K562 (cell line): ENCODE data around the gene TMEM222. TPM values are rescaled to one million over a fixed set of nuclear protein-coding genes. Genes with fewer than 3 reads are reported as not detected.

Source experiments
- AFF1 ChIP-seq, 2 experiments: fragments of 450-650 bp; IDR thresholded peaks; 2 replicates each; pipeline ENCODE4 v1.6.1; 2018; ENCODE audit warnings: mild to moderate bottlenecking in 2 of 2, low read depth in 1 of 2; ENCODE audit not compliant: partially characterized antibody in 2 of 2
- CEBPG ChIP-seq, 3 experiments: fragments of 200-800 bp in 1 of 3; sonication (Bioruptor generic) in 1 of 3; sonication (generic) in 1 of 3; formaldehyde crosslinking in 1 of 3; IDR thresholded peaks in 2 of 3; conservative IDR thresholded peaks in 1 of 3; 2 replicates each; pipeline versions ENCODE4 v1.6.1 to v1.8.0; 2016 to 2022; ENCODE audit warnings: missing compliant biosample characterization in 2 of 3, missing genetic modification characterization in 2 of 3, mild to moderate bottlenecking in 1 of 3, missing genetic modification reagents in 1 of 3
- CREB1 ChIP-seq, 2 experiments: sonication (generic) in 1 of 2; formaldehyde crosslinking in 1 of 2; IDR thresholded peaks; 2 replicates each; pipeline versions ENCODE4 v1.6.1 to v1.8.0; 2012 to 2022; ENCODE audit warnings: inconsistent platforms in 1 of 2, mild to moderate bottlenecking in 1 of 2, missing genetic modification reagents in 1 of 2, moderate library complexity in 1 of 2
- DACH1 ChIP-seq: fragments of 450-650 bp; IDR thresholded peaks from 2 replicates; pipeline ENCODE4 v1.6.1; 2018; ENCODE audit not compliant: partially characterized antibody
- ERF ChIP-seq: fragments of 450-650 bp; formaldehyde crosslinking; IDR thresholded peaks from 2 replicates; pipeline ENCODE4 v1.4.0; 2020; ENCODE audit warnings: mild to moderate bottlenecking, mixed read lengths
- ID3 ChIP-seq, 2 experiments: fragments of 250-450 bp in 1 of 2; fragments of 450-650 bp in 1 of 2; sonication (Bioruptor Pico) in 1 of 2; IDR thresholded peaks; 2 replicates each; pipeline versions ENCODE4 v1.6.1 to v1.8.0; 2016 to 2021; ENCODE audit warnings: mild to moderate bottlenecking in 2 of 2, moderate library complexity in 2 of 2, missing compliant biosample characterization in 1 of 2, missing genetic modification characterization in 1 of 2
- MTA3 ChIP-seq: fragments of 450-650 bp; formaldehyde crosslinking; IDR thresholded peaks from 2 replicates; pipeline ENCODE4 v1.6.1; 2017; ENCODE audit warnings: mild to moderate bottlenecking, borderline replicate concordance
- SFPQ ChIP-seq: fragments of 200-400 bp; formaldehyde crosslinking; IDR thresholded peaks from 2 replicates; pipeline ENCODE4 v1.6.1; 2017; ENCODE audit warnings: mild to moderate bottlenecking, low read depth, low read length, moderate library complexity
- ZNF184 ChIP-seq: sonication (generic); formaldehyde crosslinking; IDR thresholded peaks from 2 replicates; pipeline ENCODE4 v1.5.0; 2020; ENCODE audit warnings: missing genetic modification reagents
- ZNF274 ChIP-seq: IDR thresholded peaks from 2 replicates; pipeline ENCODE4 v1.6.1; 2011; ENCODE audit warnings: low read depth, mild to moderate bottlenecking, low read length, moderate library complexity, borderline replicate concordance
- ZNF551 ChIP-seq: fragments of 250-450 bp; sonication (Bioruptor Pico); IDR thresholded peaks from 2 replicates; pipeline ENCODE4 v1.5.0; 2021; ENCODE audit warnings: mild to moderate bottlenecking, moderate library complexity
- polyA plus RNA-seq, 8 experiments: library from polyadenylated mRNA; depleted of rRNA in 4 of 8; stranded (reverse) in 5 of 8; unstranded in 3 of 8; fragments of >200 nt; fragmentation: Nextera tagmentation in 2 of 8; fragmentation: Illumina TruSeq in 1 of 8; extraction: Ambion mirVana in 2 of 8; extraction: Trizol in 1 of 8; gene quantifications; 2 replicates each; pipeline versions ENCODE4 v1.2.1 to v1.2.3, GENCODE V29; 2011 to 2014; ENCODE audit warnings: inconsistent platforms in 1 of 8, missing spikeins in 1 of 8
- total RNA-seq, 7 experiments: library from RNA; depleted of rRNA in 6 of 7; stranded (reverse); fragments of >200 nt in 6 of 7; fragmentation: Illumina TruSeq in 2 of 7; extraction: Trizol in 2 of 7; gene quantifications; 2 replicates each; pipeline versions ENCODE4 v1.2.1 to v1.2.3, GENCODE V29; 2011 to 2021; ENCODE audit warnings: low replicate concordance in 1 of 7
- TF ChIP-seq, protein P1 (sequence below): sonication (generic); formaldehyde crosslinking; IDR thresholded peaks from 2 replicates; pipeline ENCODE4 v1.8.1; 2023; ENCODE audit warnings: mild to moderate bottlenecking, missing genetic modification reagents
- TF ChIP-seq, protein P2 (sequence below), 3 experiments: fragments of 200-800 bp in 1 of 3; sonication (Bioruptor generic) in 1 of 3; sonication (generic) in 1 of 3; formaldehyde crosslinking in 1 of 3; IDR thresholded peaks; 2 replicates each; pipeline versions ENCODE4 v1.6.1 to v1.8.0; 2016 to 2022; ENCODE audit warnings: mild to moderate bottlenecking in 2 of 3, missing compliant biosample characterization in 2 of 3, missing genetic modification characterization in 2 of 3, missing genetic modification reagents in 1 of 3

TMEM222 gene
- total and polyA plus RNA-seq, 9 of the 15 experiments (the other 6 are each of a cell fraction or from before 2014, with no cell fraction given): 6.9 to 48.0 (median 32.8) TPM

GRCh38 chr1:27342778-27343638 is 21.0 kb downstream of the TMEM222 start (continued):
- TF ChIP-seq, protein P1, sequence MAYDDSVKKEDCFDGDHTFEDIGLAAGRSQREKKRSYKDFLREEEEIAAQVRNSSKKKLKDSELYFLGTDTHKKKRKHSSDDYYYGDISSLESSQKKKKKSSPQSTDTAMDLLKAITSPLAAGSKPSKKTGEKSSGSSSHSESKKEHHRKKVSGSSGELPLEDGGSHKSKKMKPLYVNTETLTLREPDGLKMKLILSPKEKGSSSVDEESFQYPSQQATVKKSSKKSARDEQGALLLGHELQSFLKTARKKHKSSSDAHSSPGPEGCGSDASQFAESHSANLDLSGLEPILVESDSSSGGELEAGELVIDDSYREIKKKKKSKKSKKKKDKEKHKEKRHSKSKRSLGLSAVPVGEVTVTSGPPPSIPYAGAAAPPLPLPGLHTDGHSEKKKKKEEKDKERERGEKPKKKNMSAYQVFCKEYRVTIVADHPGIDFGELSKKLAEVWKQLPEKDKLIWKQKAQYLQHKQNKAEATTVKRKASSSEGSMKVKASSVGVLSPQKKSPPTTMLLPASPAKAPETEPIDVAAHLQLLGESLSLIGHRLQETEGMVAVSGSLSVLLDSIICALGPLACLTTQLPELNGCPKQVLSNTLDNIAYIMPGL (CRISPR knock-in tag): no peak
- TF ChIP-seq ZNF551 (CRISPR knock-in tag): no peak
- peak; percentile 62 for TF ChIP-seq CEBPG (CRISPR knock-in tag; IDR thresholded peaks at IDR 0.05)
- TF ChIP-seq CEBPG (tag; conservative IDR thresholded peaks at IDR 0.05 in 1 of 2, IDR thresholded peaks at IDR 0.05 in 1 of 2): no peak
- no peak for TF ChIP-seq ZNF184 (CRISPR knock-in tag)
- TF ChIP-seq SFPQ: no peak
- TF ChIP-seq ERF (CRISPR knock-in tag): no peak; the same call in 1 of the 2 replicates
- no peak for TF ChIP-seq ID3 (CRISPR knock-in tag; IDR thresholded peaks at IDR 0.05)
- no peak for TF ChIP-seq ID3 (tag; IDR thresholded peaks at IDR 0.05)
- TF ChIP-seq ZNF274: no peak
- TF ChIP-seq CREB1 (IDR thresholded peaks at IDR 0.05): no peak
- no peak; the same call in 1 of the 2 replicates for TF ChIP-seq CREB1 (CRISPR knock-in tag; IDR thresholded peaks at IDR 0.05)
- no peak for TF ChIP-seq AFF1 (IDR thresholded peaks at IDR 0.05; ENCODE audit: low read depth in 1 of 2, partially characterized antibody in 2 of 2)
- TF ChIP-seq MTA3: peak; percentile 24; the same call in 1 of the 2 replicates
- TF ChIP-seq, protein P2, sequence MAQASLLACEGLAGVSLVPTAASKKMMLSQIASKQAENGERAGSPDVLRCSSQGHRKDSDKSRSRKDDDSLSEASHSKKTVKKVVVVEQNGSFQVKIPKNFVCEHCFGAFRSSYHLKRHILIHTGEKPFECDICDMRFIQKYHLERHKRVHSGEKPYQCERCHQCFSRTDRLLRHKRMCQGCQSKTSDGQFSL (CRISPR knock-in tag; IDR thresholded peaks at IDR 0.05): peak; percentile 82
- TF ChIP-seq, protein P2 (tag; IDR thresholded peaks at IDR 0.05): no peak
- TF ChIP-seq DACH1: no peak
